Measurements from ENCODE around the gene PRSS16.
"Not testable (repeated sequence)": the region's sequence is repeated elsewhere in the genome, so short reads cannot be mapped to it uniquely, and the experiment has no call there.

PRSS16 gene

GRCh38 chr6:27260369-27260768 is 12.9 kb downstream of the PRSS16 start:
- TF ChIP-seq, protein P1, sequence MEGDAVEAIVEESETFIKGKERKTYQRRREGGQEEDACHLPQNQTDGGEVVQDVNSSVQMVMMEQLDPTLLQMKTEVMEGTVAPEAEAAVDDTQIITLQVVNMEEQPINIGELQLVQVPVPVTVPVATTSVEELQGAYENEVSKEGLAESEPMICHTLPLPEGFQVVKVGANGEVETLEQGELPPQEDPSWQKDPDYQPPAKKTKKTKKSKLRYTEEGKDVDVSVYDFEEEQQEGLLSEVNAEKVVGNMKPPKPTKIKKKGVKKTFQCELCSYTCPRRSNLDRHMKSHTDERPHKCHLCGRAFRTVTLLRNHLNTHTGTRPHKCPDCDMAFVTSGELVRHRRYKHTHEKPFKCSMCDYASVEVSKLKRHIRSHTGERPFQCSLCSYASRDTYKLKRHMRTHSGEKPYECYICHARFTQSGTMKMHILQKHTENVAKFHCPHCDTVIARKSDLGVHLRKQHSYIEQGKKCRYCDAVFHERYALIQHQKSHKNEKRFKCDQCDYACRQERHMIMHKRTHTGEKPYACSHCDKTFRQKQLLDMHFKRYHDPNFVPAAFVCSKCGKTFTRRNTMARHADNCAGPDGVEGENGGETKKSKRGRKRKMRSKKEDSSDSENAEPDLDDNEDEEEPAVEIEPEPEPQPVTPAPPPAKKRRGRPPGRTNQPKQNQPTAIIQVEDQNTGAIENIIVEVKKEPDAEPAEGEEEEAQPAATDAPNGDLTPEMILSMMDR (conservative IDR thresholded peaks at IDR 0.05; ENCODE audit: low read depth) = no peak
- CTCF ChIA-PET = no interaction called here
- no peak for DNase-seq (ENCODE audit: low spot score)
- no peak overlapping the region for H3K27ac ChIP-seq
- POLR2A ChIA-PET (ENCODE audit: low non-redundant PET) = no interaction called here

DNA sequence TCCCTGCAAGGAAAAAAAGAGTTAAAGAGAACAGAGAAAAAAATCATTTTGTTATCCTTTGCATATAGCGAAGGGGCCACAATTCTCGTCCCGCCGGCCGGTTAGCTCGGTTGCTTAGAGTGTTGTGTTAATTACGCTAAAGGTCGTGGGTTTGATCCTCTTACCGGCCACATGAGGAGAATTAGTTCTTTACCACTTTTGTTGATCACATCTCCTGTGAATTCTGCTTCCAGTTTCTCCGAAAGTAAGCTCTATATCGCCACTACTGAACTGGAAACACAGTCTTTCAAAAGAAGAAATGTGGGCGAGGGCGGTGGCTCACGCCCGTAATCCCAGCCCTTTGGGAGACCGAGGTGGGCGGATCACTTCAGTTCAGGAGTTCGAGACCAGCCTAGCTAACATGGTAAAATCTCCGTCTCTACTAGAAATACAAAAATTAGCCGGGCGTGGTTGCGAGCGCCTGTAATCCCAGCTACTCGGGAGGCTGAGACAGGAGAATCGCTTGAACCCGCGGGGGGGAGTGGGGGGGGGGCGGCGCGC is 13.4 kb downstream of the PRSS16 start:
- POLR2A ChIA-PET (ENCODE audit: low non-redundant PET) = no interaction called here
- DNase-seq (ENCODE audit: low spot score) = no peak
- CTCF ChIA-PET = no interaction called here

DNA sequence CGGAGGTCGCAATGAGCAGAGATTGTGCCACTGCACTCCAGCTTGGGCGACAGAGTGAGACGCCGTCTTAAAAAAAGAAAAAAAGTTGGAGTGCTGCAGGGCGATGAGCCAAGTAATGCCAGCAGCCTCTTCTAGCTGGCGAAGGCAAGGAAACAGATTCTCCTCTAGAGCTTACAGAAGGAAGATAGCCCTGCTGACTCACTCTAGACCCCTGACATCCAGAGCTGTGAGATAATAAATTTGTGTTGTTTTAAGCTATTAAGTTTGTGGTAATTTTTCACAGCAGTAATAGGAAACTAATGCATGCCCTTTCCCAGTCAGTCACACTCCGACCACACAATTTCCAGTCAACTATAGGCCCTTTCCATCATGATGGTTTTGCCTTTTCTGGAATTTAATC is 16.4 kb downstream of the PRSS16 start:
- no peak overlapping the region for H3K27ac ChIP-seq
- CTCF ChIA-PET = interaction anchor here (0.6 to 1.3 kb wide), 2 partner anchors 12 to 114 kb away, joined by 3 to 5 read pairs; no protein-coding TSS in a partner anchor
- no peak for DNase-seq (ENCODE audit: low spot score)
- POLR2A ChIA-PET (ENCODE audit: low non-redundant PET) = no interaction called here
- TF ChIP-seq, protein P1 (conservative IDR thresholded peaks at IDR 0.05; ENCODE audit: low read depth) = no peak

More for the DNA sequence above, 13.4 kb downstream of the PRSS16 start:
- TF ChIP-seq, protein P1 (conservative IDR thresholded peaks at IDR 0.05; ENCODE audit: low read depth) = no peak
- H3K27ac ChIP-seq = no peak overlapping the region

DNA sequence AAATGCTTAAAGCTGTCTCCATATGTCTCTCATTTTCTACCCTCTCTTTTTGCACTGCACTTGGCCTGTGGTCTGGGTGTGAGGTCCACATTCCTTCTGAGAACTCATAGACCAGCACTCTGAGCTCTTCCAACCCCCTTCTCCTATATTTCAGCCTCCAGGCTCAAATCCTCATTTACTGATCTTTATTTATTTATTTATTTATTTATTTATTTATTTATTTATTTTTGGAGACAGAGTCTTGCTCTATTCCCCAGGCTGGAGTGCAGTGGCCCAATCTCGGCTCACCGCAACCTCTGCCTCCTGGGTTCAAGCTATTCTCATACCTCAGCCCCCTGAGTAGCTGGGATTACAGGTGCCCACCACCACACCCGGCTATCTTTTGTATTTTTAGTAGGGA is 19.5 kb downstream of the PRSS16 start:
- not testable (repeated sequence) for H3K27ac ChIP-seq

GRCh38 chr6:27267857-27268434 is 20.4 kb downstream of the PRSS16 start:
- ChIA-PET POLR2A (ENCODE audit: low non-redundant PET) (no interaction called here), CTCF (no interaction called here)
- DNase-seq (ENCODE audit: low spot score) = no peak
- no peak overlapping the region for H3K27ac ChIP-seq
- TF ChIP-seq, protein P1 (conservative IDR thresholded peaks at IDR 0.05; ENCODE audit: low read depth) = no peak

More for the DNA sequence above, 19.5 kb downstream of the PRSS16 start:
- POLR2A ChIA-PET (ENCODE audit: low non-redundant PET); DNase-seq (ENCODE audit: low spot score): not testable (repeated sequence)
- CTCF ChIA-PET = interaction anchor here (0.6 kb wide), 1 partner anchor 52 kb away, joined by 4 read pairs; no protein-coding TSS in a partner anchor

DNA sequence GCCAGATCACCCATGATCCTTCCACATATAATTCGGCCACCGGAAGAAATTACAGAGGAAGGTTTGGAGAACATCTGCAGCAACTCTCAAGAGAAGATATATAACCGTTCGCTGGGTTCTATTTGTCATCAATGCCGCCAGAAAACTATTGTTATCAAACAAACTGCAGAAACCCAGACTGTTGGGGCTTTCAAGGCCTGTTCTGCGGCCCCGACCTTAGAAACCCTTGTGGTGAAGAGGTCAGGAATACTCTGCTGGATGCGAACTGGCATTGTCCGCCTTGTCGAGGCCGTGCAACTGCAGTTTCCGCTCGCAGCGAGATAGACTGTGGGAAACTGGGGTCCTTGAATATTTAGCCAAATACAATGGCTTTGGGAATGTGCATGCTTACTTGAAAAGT is 21.3 kb downstream of the PRSS16 start:
- TF ChIP-seq, protein P1 (conservative IDR thresholded peaks at IDR 0.05; ENCODE audit: low read depth) = no peak

DNA sequence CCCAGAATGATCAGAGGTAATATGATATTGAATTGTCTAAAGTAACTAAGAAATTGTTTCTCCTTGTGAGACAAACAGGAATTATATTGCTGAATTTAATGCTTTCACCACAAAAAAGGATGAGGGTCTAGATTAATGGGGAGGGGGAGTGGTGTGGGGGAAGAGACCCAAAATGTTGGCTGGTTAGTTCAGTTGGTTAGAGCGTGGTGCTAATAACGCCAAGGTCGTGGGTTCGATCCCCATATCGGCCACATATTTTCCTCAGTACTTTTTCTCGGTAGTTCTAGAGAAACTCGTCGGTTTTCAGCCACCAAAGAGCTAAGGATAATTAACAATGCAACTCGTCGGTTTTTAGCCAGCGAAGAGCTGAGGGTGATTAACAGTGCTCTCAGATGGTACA is 26.3 kb downstream of the PRSS16 start:
- CTCF ChIA-PET = interaction anchor here (1.3 kb wide), 1 partner anchor 22 kb away, joined by 3 read pairs; no protein-coding TSS in a partner anchor
- no peak for DNase-seq (ENCODE audit: low spot score)

More for the DNA sequence above, 21.3 kb downstream of the PRSS16 start:
- DNase-seq (ENCODE audit: low spot score) = no peak
- CTCF ChIA-PET = no interaction called here
- POLR2A ChIA-PET (ENCODE audit: low non-redundant PET) = no interaction called here
- no peak overlapping the region for H3K27ac ChIP-seq

More for the DNA sequence above, 26.3 kb downstream of the PRSS16 start:
- H3K27ac ChIP-seq = no peak overlapping the region
- TF ChIP-seq, protein P1 (conservative IDR thresholded peaks at IDR 0.05; ENCODE audit: low read depth) = no peak
- POLR2A ChIA-PET (ENCODE audit: low non-redundant PET) = interaction anchor here (0.7 kb wide), 1 partner anchor 25 kb away, joined by 3 read pairs; no protein-coding TSS in a partner anchor

All from RWPE1 (cell line).